Measurements from ENCODE around the gene NPAS2.

DNA sequence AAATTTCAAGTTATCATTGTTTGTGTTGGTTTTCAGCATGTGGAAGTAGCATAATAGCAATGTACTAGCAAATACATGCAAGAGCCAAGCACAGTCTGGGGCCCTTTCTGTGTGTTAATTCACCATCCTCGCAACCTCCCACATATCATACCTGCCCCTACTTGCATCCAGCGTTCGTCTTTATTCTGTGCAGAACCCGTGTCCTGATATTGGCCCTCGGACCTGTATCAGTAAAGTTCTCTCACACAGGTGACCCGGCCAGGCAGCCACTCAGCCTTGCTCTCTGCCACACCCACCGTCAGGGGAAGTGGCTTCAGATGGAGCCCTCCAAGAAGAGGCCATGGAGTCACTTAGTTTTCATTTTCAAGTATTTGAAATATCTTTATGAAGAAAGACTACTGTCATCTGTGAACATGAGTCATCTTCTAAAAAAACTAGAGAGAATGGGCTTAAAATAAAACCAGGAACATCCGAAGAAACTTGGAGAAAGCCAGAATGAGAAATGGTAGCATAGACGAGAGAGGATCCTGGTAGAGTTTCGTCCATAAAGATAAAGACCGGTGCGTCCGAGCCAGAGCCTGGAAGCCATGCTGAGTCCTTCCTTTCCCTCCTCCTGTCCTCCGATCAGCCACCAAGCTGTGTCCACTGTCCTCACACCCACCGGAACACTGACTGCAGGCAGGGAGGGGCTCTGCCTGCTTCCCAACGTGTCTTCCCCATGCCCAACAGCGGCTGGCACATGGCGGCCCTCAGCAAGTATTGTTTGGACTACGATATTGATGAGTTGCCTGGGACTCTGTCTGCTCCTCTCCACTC is 124.9 kb downstream of the NPAS2 start:
- TF ChIP-seq, protein P1, sequence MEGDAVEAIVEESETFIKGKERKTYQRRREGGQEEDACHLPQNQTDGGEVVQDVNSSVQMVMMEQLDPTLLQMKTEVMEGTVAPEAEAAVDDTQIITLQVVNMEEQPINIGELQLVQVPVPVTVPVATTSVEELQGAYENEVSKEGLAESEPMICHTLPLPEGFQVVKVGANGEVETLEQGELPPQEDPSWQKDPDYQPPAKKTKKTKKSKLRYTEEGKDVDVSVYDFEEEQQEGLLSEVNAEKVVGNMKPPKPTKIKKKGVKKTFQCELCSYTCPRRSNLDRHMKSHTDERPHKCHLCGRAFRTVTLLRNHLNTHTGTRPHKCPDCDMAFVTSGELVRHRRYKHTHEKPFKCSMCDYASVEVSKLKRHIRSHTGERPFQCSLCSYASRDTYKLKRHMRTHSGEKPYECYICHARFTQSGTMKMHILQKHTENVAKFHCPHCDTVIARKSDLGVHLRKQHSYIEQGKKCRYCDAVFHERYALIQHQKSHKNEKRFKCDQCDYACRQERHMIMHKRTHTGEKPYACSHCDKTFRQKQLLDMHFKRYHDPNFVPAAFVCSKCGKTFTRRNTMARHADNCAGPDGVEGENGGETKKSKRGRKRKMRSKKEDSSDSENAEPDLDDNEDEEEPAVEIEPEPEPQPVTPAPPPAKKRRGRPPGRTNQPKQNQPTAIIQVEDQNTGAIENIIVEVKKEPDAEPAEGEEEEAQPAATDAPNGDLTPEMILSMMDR (IDR thresholded peaks at IDR 0.05), result no peak
- no peak for TF ChIP-seq POLR2A (IDR thresholded peaks at IDR 0.05)

All from tibial nerve (tissue), 3 donors.